ENCODE results near the gene CTPS2. TPM values are rescaled to one million over a fixed set of nuclear protein-coding genes. Genes with fewer than 3 reads are reported as not detected.

CTPS2 gene
- total and polyA plus RNA-seq, 10 of the 15 experiments (the other 5 are each of a cell fraction or from before 2014, with no cell fraction given) = 5.9 to 17.8 (median 14.2) TPM

DNA sequence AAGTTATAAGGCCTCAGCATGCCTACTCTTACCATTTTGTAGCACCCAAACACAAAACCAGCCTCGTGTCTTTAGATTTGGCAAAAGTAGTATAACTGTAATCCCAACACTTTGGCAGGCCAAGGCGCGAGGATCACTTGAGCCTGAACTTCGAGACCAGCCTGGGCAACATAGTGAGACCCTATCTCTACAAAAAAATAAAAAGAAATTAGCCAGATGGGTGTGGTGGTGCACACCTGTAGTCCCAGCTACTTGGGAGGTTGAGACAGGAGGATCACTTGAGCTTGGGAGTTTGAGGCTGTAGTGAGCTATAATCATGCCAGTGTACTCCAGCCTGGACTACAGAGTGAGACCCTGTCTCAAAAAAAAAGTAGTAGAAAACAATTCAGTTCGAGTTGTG, 24.6 kb upstream of the CTPS2 start:
- ChIA-PET POLR2A (no interaction called here), CTCF (interaction anchor here (1.3 kb wide), 1 partner anchor 146 kb away, joined by 3 read pairs; no protein-coding TSS in a partner anchor), SMC1A (ENCODE audit: uncharacterized antibody, unreplicated experiment) (no interaction called here), RAD21 (ENCODE audit: unreplicated experiment) (no interaction called here)
- no peaks in the 10 kb centered on the region for H3K27me3 ChIP-seq (replicated peaks in 1 of 2; ENCODE audit: control insufficient read depth in 2 of 2, insufficient read depth in 2 of 2, low read length in 1 of 2)
- BruUV-seq (replicated peaks) = no TSS peak
- FAIRE-seq = no peak
- H3K9me3 ChIP-seq (replicated peaks; ENCODE audit: control insufficient read depth, insufficient read depth, low read length) = no peaks in the 10 kb centered on the region
- no peak overlapping the region for H3K9ac ChIP-seq (ENCODE audit: control insufficient read depth, insufficient read depth, low read length)
- 80% methylated on average over 5 of the region's 5 CpGs for WGBS (ENCODE audit: insufficient coverage, insufficient replicate concordance, low lambda C conversion rate, missing lambda C conversion rate)
- in situ Hi-C loops (cut with MboI) (no loop called here), intact Hi-C loops (cut with micrococcal nuclease; ENCODE audit: unreplicated experiment) (no loop called here)
- ATAC-seq = no peak
- H3K4me3 ChIP-seq = no peak overlapping the region
- peaks cover 0 to 2% of the 10 kb centered on the region in 2 experiments; a peak in 3 of 4 replicates for H3K36me3 ChIP-seq (ENCODE audit: control insufficient read depth in 2 of 2, insufficient read depth in 2 of 2, low read length in 1 of 2)
- TF ChIP-seq MYC (IDR thresholded peaks at IDR 0.05; ENCODE audit: insufficient read depth, insufficient read length, insufficient replicate concordance, low read length, severe bottlenecking) = no peak
- no peaks in the 10 kb centered on the region for H3K79me2 ChIP-seq (ENCODE audit: control insufficient read depth, insufficient read depth, low read length)
- H3K4me1 ChIP-seq (ENCODE audit: control insufficient read depth, insufficient read depth, low read length) = no peaks in the 10 kb centered on the region
- H4K20me1 ChIP-seq (ENCODE audit: control insufficient read depth, insufficient read depth) = no peaks in the 10 kb centered on the region
- no peak overlapping the region for H2AFZ ChIP-seq (ENCODE audit: control insufficient read depth, low read depth, low read length)
- H3K27ac ChIP-seq (ENCODE audit: control insufficient read depth, insufficient read depth) = no peak overlapping the region
- no peak overlapping the region for H3K4me2 ChIP-seq (ENCODE audit: control insufficient read depth, insufficient read depth)
- no peak for DNase-seq (ENCODE audit: low read depth, low spot score)

DNA sequence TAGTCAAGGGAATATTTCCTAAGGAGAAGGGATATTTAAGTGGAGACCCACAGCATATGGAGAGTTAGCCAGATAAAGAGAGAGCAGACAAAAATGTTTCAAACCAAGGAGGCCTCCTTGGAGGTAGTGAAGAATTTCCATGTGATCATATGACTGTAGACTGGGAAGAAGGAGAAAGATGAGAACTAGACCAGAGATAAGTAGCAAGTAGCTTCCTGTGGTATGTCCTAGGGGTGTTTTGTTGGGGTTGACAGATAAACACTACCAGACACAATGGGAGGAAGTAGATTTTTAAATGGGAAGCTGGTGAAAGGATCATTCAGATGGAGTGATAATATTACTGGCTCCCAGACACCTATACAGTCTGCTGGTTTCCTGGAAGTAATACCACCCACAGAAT, 20.5 kb upstream of the CTPS2 start:
- no TSS peak for BruUV-seq (replicated peaks)
- TF ChIP-seq, protein P1, sequence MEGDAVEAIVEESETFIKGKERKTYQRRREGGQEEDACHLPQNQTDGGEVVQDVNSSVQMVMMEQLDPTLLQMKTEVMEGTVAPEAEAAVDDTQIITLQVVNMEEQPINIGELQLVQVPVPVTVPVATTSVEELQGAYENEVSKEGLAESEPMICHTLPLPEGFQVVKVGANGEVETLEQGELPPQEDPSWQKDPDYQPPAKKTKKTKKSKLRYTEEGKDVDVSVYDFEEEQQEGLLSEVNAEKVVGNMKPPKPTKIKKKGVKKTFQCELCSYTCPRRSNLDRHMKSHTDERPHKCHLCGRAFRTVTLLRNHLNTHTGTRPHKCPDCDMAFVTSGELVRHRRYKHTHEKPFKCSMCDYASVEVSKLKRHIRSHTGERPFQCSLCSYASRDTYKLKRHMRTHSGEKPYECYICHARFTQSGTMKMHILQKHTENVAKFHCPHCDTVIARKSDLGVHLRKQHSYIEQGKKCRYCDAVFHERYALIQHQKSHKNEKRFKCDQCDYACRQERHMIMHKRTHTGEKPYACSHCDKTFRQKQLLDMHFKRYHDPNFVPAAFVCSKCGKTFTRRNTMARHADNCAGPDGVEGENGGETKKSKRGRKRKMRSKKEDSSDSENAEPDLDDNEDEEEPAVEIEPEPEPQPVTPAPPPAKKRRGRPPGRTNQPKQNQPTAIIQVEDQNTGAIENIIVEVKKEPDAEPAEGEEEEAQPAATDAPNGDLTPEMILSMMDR (IDR thresholded peaks at IDR 0.05 in 2 of 3, conservative IDR thresholded peaks at IDR 0.05 in 1 of 3; ENCODE audit: control insufficient read depth in 2 of 3, extremely low read depth in 1 of 3, insufficient read depth in 1 of 3, low read depth in 3 of 3, low read length in 3 of 3) = no peak
- no peak for TF ChIP-seq ZSCAN29 (IDR thresholded peaks at IDR 0.05)
- TF ChIP-seq, protein P2, sequence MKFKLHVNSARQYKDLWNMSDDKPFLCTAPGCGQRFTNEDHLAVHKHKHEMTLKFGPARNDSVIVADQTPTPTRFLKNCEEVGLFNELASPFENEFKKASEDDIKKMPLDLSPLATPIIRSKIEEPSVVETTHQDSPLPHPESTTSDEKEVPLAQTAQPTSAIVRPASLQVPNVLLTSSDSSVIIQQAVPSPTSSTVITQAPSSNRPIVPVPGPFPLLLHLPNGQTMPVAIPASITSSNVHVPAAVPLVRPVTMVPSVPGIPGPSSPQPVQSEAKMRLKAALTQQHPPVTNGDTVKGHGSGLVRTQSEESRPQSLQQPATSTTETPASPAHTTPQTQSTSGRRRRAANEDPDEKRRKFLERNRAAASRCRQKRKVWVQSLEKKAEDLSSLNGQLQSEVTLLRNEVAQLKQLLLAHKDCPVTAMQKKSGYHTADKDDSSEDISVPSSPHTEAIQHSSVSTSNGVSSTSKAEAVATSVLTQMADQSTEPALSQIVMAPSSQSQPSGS (IDR thresholded peaks at IDR 0.05; ENCODE audit: low read length) = no peak
- TF ChIP-seq ETV6 (conservative IDR thresholded peaks at IDR 0.05 in 1 of 2, IDR thresholded peaks at IDR 0.05 in 1 of 2; ENCODE audit: borderline replicate concordance in 1 of 2, low read depth in 1 of 2) = no peak
- TF ChIP-seq, protein P3, sequence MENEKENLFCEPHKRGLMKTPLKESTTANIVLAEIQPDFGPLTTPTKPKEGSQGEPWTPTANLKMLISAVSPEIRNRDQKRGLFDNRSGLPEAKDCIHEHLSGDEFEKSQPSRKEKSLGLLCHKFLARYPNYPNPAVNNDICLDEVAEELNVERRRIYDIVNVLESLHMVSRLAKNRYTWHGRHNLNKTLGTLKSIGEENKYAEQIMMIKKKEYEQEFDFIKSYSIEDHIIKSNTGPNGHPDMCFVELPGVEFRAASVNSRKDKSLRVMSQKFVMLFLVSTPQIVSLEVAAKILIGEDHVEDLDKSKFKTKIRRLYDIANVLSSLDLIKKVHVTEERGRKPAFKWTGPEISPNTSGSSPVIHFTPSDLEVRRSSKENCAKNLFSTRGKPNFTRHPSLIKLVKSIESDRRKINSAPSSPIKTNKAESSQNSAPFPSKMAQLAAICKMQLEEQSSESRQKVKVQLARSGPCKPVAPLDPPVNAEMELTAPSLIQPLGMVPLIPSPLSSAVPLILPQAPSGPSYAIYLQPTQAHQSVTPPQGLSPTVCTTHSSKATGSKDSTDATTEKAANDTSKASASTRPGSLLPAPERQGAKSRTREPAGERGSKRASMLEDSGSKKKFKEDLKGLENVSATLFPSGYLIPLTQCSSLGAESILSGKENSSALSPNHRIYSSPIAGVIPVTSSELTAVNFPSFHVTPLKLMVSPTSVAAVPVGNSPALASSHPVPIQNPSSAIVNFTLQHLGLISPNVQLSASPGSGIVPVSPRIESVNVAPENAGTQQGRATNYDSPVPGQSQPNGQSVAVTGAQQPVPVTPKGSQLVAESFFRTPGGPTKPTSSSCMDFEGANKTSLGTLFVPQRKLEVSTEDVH (IDR thresholded peaks at IDR 0.05; ENCODE audit: low read depth, partially characterized antibody) = no peak
- no peak for TF ChIP-seq ZNF384 (IDR thresholded peaks at IDR 0.05; ENCODE audit: borderline replicate concordance, low read depth, low read length)
- TF ChIP-seq ZNF274 (IDR thresholded peaks at IDR 0.05; ENCODE audit: insufficient read depth, insufficient read length) = no peak
- TF ChIP-seq MEF2A (IDR thresholded peaks at IDR 0.05; ENCODE audit: insufficient read depth, low read depth, low read length) = no peak
- no peak for TF ChIP-seq CHD1 (IDR thresholded peaks at IDR 0.05; ENCODE audit: low read depth, low read length)
- no peak for TF ChIP-seq POLR2AphosphoS5 (IDR thresholded peaks at IDR 0.05; ENCODE audit: low read length)

More for the DNA sequence above, 20.5 kb upstream of the CTPS2 start:
- H3K4me1 ChIP-seq (ENCODE audit: control insufficient read depth, insufficient read depth, low read length) = no peaks in the 10 kb centered on the region
- H3K27me3 ChIP-seq (replicated peaks in 1 of 2; ENCODE audit: control insufficient read depth in 2 of 2, insufficient read depth in 2 of 2, low read length in 1 of 2) = no peaks in the 10 kb centered on the region
- no peak overlapping the region for H3K4me3 ChIP-seq
- DNase-seq (ENCODE audit: low read depth, low spot score) (no peak), FAIRE-seq (no peak), ATAC-seq (no peak)
- peaks cover 0 to 2% of the 10 kb centered on the region in 2 experiments; a peak in 2 of 4 replicates for H3K36me3 ChIP-seq (ENCODE audit: control insufficient read depth in 2 of 2, insufficient read depth in 2 of 2, low read length in 1 of 2)
- ChIA-PET SMC1A (ENCODE audit: uncharacterized antibody, unreplicated experiment) (interaction anchor here (0.9 kb wide), 1 partner anchor 10 kb away, joined by 4 read pairs; no protein-coding TSS in a partner anchor), CTCF (no interaction called here), RAD21 (ENCODE audit: unreplicated experiment) (no interaction called here), POLR2A (interaction anchor here (0.5 to 1.3 kb wide), 3 partner anchors 13 to 941 kb away, joined by 3 to 6 read pairs (median 6); partner anchors contain the start of gene SYAP1)
- in situ Hi-C loops (cut with MboI) (no loop called here), intact Hi-C loops (cut with micrococcal nuclease; ENCODE audit: unreplicated experiment) (no loop called here)
- no peaks in the 10 kb centered on the region for H3K79me2 ChIP-seq (ENCODE audit: control insufficient read depth, insufficient read depth, low read length)
- H3K27ac ChIP-seq (ENCODE audit: control insufficient read depth, insufficient read depth) = no peak overlapping the region
- H3K4me2 ChIP-seq (ENCODE audit: control insufficient read depth, insufficient read depth) = no peak overlapping the region
- no peaks in the 10 kb centered on the region; the same call in 2 of the 3 replicates for H3K9me3 ChIP-seq (replicated peaks; ENCODE audit: control insufficient read depth, insufficient read depth, low read length)
- H4K20me1 ChIP-seq (ENCODE audit: control insufficient read depth, insufficient read depth) = no peaks in the 10 kb centered on the region
- H3K9ac ChIP-seq (ENCODE audit: control insufficient read depth, insufficient read depth, low read length) = no peak overlapping the region
- no peak overlapping the region for H2AFZ ChIP-seq (ENCODE audit: control insufficient read depth, low read depth, low read length)
